GM10248 (cell line): Measurements from ENCODE around the gene CYB5A.
"Not testable (repeated sequence)": the region's sequence is repeated elsewhere in the genome, so short reads cannot be mapped to it uniquely, and the experiment has no call there.

ENCODE experiments used
- CTCF ChIA-PET: fragments of 300-600 bp; sonication (Branson Sonifier 250); formaldehyde crosslinking; extraction: SDS; loops from one replicate; lab custom pipeline; 2021; ENCODE audit warnings: antibody characterized with exemption; lab: Yijun Ruan, JAX
- POLR2A ChIA-PET: fragments of 350-650 bp; sonication (Branson Sonifier 250); formaldehyde crosslinking; extraction: SDS; loops from one replicate; lab custom pipeline; 2020; ENCODE audit warnings: antibody characterized with exemption; lab: Yijun Ruan, JAX
- DNase-seq: peaks from one replicate; pipeline ENCODE4 v3.0.0; 2012; ENCODE audit errors: extremely low spot score
- CTCF ChIP-seq: IDR thresholded peaks from 2 replicates; pipeline ENCODE4 v1.5.1; 2012; ENCODE audit warnings: mild to moderate bottlenecking, low read depth; ENCODE audit errors: extremely low read depth, missing control alignments, control extremely low read depth

Gene CYB5A

GRCh38 chr18:74299746-74300145 lies 8.0 kb upstream of the CYB5A start:
- no peak for TF ChIP-seq CTCF
- CTCF ChIA-PET, result interaction anchor here (0.9 to 1.0 kb wide), 2 partner anchors 10 to 12 kb away, joined by 3 read pairs; no protein-coding TSS in a partner anchor
- POLR2A ChIA-PET, result no interaction called here
- no peak for DNase-seq

- ChIA-PET POLR2A (no interaction called here), CTCF (no interaction called here)
- no peak for DNase-seq
- TF ChIP-seq CTCF, result no peak
These were observed 7.4 kb upstream of the CYB5A start for GRCh38 chr18:74299162-74299561.

- ChIA-PET CTCF (no interaction called here), POLR2A (no interaction called here)
- TF ChIP-seq CTCF, result no peak
- DNase-seq, result no peak
These were observed 2.8 kb upstream of the CYB5A start for GRCh38 chr18:74294526-74294925.

GRCh38 chr18:74292982-74293381 lies 1.2 kb upstream of the CYB5A start:
- POLR2A ChIA-PET, CTCF ChIA-PET, DNase-seq: not testable (repeated sequence)

GRCh38 chr18:74292541-74292858 lies 737 bp upstream of the CYB5A start:
- POLR2A ChIA-PET, result no interaction called here
- no peak for DNase-seq
- TF ChIP-seq CTCF, result no peak
- CTCF ChIA-PET, result no interaction called here

GRCh38 chr18:74291472-74291770 lies 342 bp downstream of the CYB5A start:
- no peak for TF ChIP-seq CTCF
- no peak for DNase-seq
- CTCF ChIA-PET, result interaction anchor here (0.9 kb wide), 1 partner anchor 135 kb away, joined by 3 read pairs; no protein-coding TSS in a partner anchor
- POLR2A ChIA-PET, result interaction anchor here (0.5 kb wide), 1 partner anchor 82 kb away, joined by 3 read pairs; no protein-coding TSS in a partner anchor

- TF ChIP-seq CTCF, result no peak
- ChIA-PET POLR2A (interaction anchor here (0.5 kb wide), 1 partner anchor 81 kb away, joined by 3 read pairs; no protein-coding TSS in a partner anchor), CTCF (interaction anchor here (0.9 to 1.1 kb wide), 3 partner anchors 49 to 135 kb away, joined by 3 to 4 read pairs (median 3); no protein-coding TSS in a partner anchor)
- peak; percentile 21 for DNase-seq
These were observed 830 bp downstream of the CYB5A start for GRCh38 chr18:74290794-74291471.
